IMR-90 (cell line): ENCODE data around the gene KLHDC1. TPM values are rescaled to one million over a fixed set of nuclear protein-coding genes. Genes with fewer than 3 reads are reported as not detected.

Source experiments
- ATAC-seq: fragments of 200-7000 bp; cut with Tn5 transposase; 2 replicates; pipeline ENCODE4 v1.9.1; 2020; ENCODE audit warnings: low read depth, mild to moderate bottlenecking, moderate library complexity
- BruUV-seq: library from RNA; stranded (reverse); fragments of 400-500 nt; replicated peaks from 2 replicates; lab custom pipeline; 2021; lab: Mats Ljungman, UMichigan
- CTCF ChIA-PET: fragments of 300-600 bp; formaldehyde crosslinking; extraction: SDS; loops from one replicate; lab custom pipeline; 2021; ENCODE audit warnings: antibody characterized with exemption; lab: Yijun Ruan, JAX
- POLR2A ChIA-PET: fragments of 300-600 bp; sonication (Branson Sonifier 250); formaldehyde crosslinking; loops from one replicate; lab custom pipeline; 2022; ENCODE audit warnings: antibody characterized with exemption; ENCODE audit not compliant: unreplicated experiment; lab: Charles Lee
- DNase-seq: peaks from one replicate; pipeline ENCODE4 v3.0.0; 2013
- H2AFZ ChIP-seq: replicated peaks from 2 replicates; pipeline ENCODE3; 2013; ENCODE audit warnings: low read length, mild to moderate bottlenecking; ENCODE audit not compliant: poor library complexity
- H2AK5ac ChIP-seq: 2 replicates; pipeline ENCODE4 v1.6.1; 2013; ENCODE audit warnings: low read depth, low read length, inconsistent platforms
- H2AK9ac ChIP-seq: replicated peaks from 2 replicates; pipeline ENCODE3; 2013; ENCODE audit warnings: mild to moderate bottlenecking, low read depth, low read length, moderate library complexity; ENCODE audit not compliant: poor library complexity
- H2BK120ac ChIP-seq: 2 replicates; pipeline ENCODE4 v1.6.1; 2013; ENCODE audit warnings: low read depth, low read length, inconsistent platforms
- H2BK15ac ChIP-seq: 3 replicates; pipeline ENCODE4 v1.6.1; 2013; ENCODE audit warnings: low read depth, low read length, inconsistent platforms
- H2BK20ac ChIP-seq: 2 replicates; pipeline ENCODE4 v1.6.1; 2013; ENCODE audit warnings: low read depth, mild to moderate bottlenecking, inconsistent platforms, low read length, moderate library complexity
- H2BK5ac ChIP-seq: 2 replicates; pipeline ENCODE4 v1.6.1; 2013; ENCODE audit warnings: mild to moderate bottlenecking, low read depth, low read length, inconsistent platforms; ENCODE audit not compliant: poor library complexity, severe bottlenecking
- H3K14ac ChIP-seq: replicated peaks from 2 replicates; pipeline ENCODE4 v1.6.1; 2013; ENCODE audit warnings: low read depth, low read length, inconsistent platforms
- H3K18ac ChIP-seq: 2 replicates; pipeline ENCODE4 v1.6.1; 2013; ENCODE audit warnings: low read depth, low read length, control low read depth
- H3K23ac ChIP-seq: 2 replicates; pipeline ENCODE4 v1.6.1; 2013; ENCODE audit warnings: low read depth, low read length, inconsistent platforms
- H3K27ac ChIP-seq: 2 replicates; pipeline ENCODE4 v1.5.1; 2013; ENCODE audit warnings: mild to moderate bottlenecking, control low read depth, low read length; ENCODE audit not compliant: insufficient read depth
- H3K27me3 ChIP-seq: 2 replicates; pipeline ENCODE4 v1.6.1; 2013; ENCODE audit warnings: low read length; ENCODE audit not compliant: control insufficient read depth, insufficient read depth
- H3K36me3 ChIP-seq: 2 replicates; pipeline ENCODE4 v1.6.1; 2013; ENCODE audit warnings: low read length, mixed read lengths; ENCODE audit not compliant: control insufficient read depth, insufficient read depth
- H3K4ac ChIP-seq: 2 replicates; pipeline ENCODE4 v1.6.1; 2013; ENCODE audit warnings: low read depth, low read length, inconsistent platforms
- H3K4me1 ChIP-seq: 2 replicates; pipeline ENCODE4 v1.6.1; 2013; ENCODE audit warnings: low read length, mixed read lengths; ENCODE audit not compliant: control insufficient read depth, insufficient read depth
- H3K4me2 ChIP-seq: 2 replicates; pipeline ENCODE4 v1.6.1; 2013; ENCODE audit warnings: low read depth, mild to moderate bottlenecking, control low read depth, low read length, moderate library complexity
- H3K4me3 ChIP-seq: 2 replicates; pipeline ENCODE4 v1.5.1; 2013; ENCODE audit warnings: low read depth, mild to moderate bottlenecking, control low read depth, low read length, moderate library complexity; ENCODE audit not compliant: insufficient read depth
- H3K56ac ChIP-seq: 2 replicates; pipeline ENCODE4 v1.6.1; 2013; ENCODE audit warnings: low read length, inconsistent platforms; ENCODE audit not compliant: insufficient read depth; ENCODE audit errors: extremely low read depth
- H3K79me1 ChIP-seq, 2 experiments: 2 replicates each; pipeline ENCODE4 v1.6.1; 2013; ENCODE audit warnings: low read length in 2 of 2, inconsistent platforms in 1 of 2, low read depth in 1 of 2
- H3K9ac ChIP-seq: 2 replicates; pipeline ENCODE4 v1.6.1; 2013; ENCODE audit warnings: low read depth, low read length, control low read depth
- H3K9me1 ChIP-seq: 2 replicates; pipeline ENCODE4 v1.6.1; 2013; ENCODE audit warnings: low read length, inconsistent platforms; ENCODE audit not compliant: insufficient read depth
- H3K9me3 ChIP-seq: 2 replicates; pipeline ENCODE4 v1.6.1; 2013; ENCODE audit warnings: low read length; ENCODE audit not compliant: control insufficient read depth, insufficient read depth
- H4K20me1 ChIP-seq: 2 replicates; pipeline ENCODE4 v1.6.1; 2013; ENCODE audit warnings: low read length, inconsistent platforms; ENCODE audit not compliant: insufficient read depth
- H4K5ac ChIP-seq: 2 replicates; pipeline ENCODE4 v1.6.1; 2013; ENCODE audit warnings: mild to moderate bottlenecking, low read depth, low read length, control low read depth
- H4K8ac ChIP-seq, 2 experiments: 2 replicates each; pipeline ENCODE4 v1.6.1; 2013; ENCODE audit warnings: low read depth in 2 of 2, low read length in 2 of 2, control low read depth in 1 of 2, inconsistent platforms in 1 of 2
- H4K91ac ChIP-seq: 2 replicates; pipeline ENCODE4 v1.6.1; 2013; ENCODE audit warnings: low read depth, low read length, inconsistent platforms; ENCODE audit not compliant: insufficient read depth
- BHLHE40 ChIP-seq: fragments of 150-350 bp; IDR thresholded peaks from 2 replicates; pipeline ENCODE4 v1.6.1; 2016; ENCODE audit warnings: mild to moderate bottlenecking, low read depth, low read length
- CHD1 ChIP-seq: IDR thresholded peaks from 2 replicates; pipeline ENCODE4 v1.6.1; 2012; ENCODE audit warnings: low read depth, low read length, improper control_type of control experiment
- FOS ChIP-seq: fragments of 150-350 bp; IDR thresholded peaks from 2 replicates; pipeline ENCODE4 v1.6.1; 2016; ENCODE audit warnings: low read depth, low read length
- MAFK ChIP-seq: IDR thresholded peaks from 2 replicates; pipeline ENCODE4 v1.6.1; 2012; ENCODE audit warnings: low read depth, low read length, improper control_type of control experiment
- MXI1 ChIP-seq: IDR thresholded peaks from 2 replicates; pipeline ENCODE4 v1.6.1; 2012; ENCODE audit warnings: low read depth, mild to moderate bottlenecking, low read length, moderate library complexity, borderline replicate concordance
- RAD21 ChIP-seq: IDR thresholded peaks from 2 replicates; pipeline ENCODE4 v1.6.1; 2012; ENCODE audit warnings: low read length, improper control_type of control experiment
- RCOR1 ChIP-seq: IDR thresholded peaks from 2 replicates; pipeline ENCODE4 v1.6.1; 2012; ENCODE audit warnings: mild to moderate bottlenecking, low read length, improper control_type of control experiment; ENCODE audit not compliant: insufficient replicate concordance
- RFX5 ChIP-seq: IDR thresholded peaks from 2 replicates; pipeline ENCODE4 v1.8.0; 2012; ENCODE audit warnings: low read depth, mild to moderate bottlenecking, low read length, moderate library complexity
- SMC3 ChIP-seq: fragments of 150-350 bp; IDR thresholded peaks from 2 replicates; pipeline ENCODE4 v1.6.1; 2016; ENCODE audit warnings: low read depth, mild to moderate bottlenecking, antibody characterized with exemption, low read length, moderate library complexity
- USF2 ChIP-seq: fragments of 150-350 bp; IDR thresholded peaks from 2 replicates; pipeline ENCODE4 v1.6.1; 2017; ENCODE audit warnings: mild to moderate bottlenecking, antibody characterized with exemption, low read length, low read depth
- WGBS, 2 experiments: methylation state at CpG; one replicate each; pipeline versions ENCODE4 v1.1.5 to v1.1.7; 2013; ENCODE audit warnings: missing lambda C conversion rate in 2 of 2; ENCODE audit not compliant: insufficient read length in 1 of 2; ENCODE audit errors: extremely low coverage in 2 of 2; 5-methylcytosine and 5-hydroxymethylcytosine counted together
- dilution Hi-C: fragments of 300-500 bp; cut with HindIII; formaldehyde crosslinking; loops from one replicate; pipeline ENCODE4 v1.14.3; 2018; ENCODE audit warnings: low sequenced_read_pairs; ENCODE audit not compliant: unreplicated experiment
- in situ Hi-C: fragments of 300-500 bp; cut with MboI; formaldehyde crosslinking; loops from 3 replicates; pipeline ENCODE4 v1.14.3; 2019; ENCODE audit warnings: low sequenced_read_pairs, inconsistent platforms, mixed read lengths
- intact Hi-C: fragments of 100-400 bp; cut with micrococcal nuclease; formaldehyde crosslinking; loops from 2 replicates; pipeline ENCODE4 v1.10.0; 2022
- polyA plus RNA-seq, 3 experiments: library from polyadenylated mRNA; depleted of rRNA; stranded (reverse); fragments of >200 nt; gene quantifications; 2 replicates each; pipeline ENCODE4 v1.2.3, GENCODE V29; 2012; ENCODE audit warnings: low replicate concordance in 1 of 3
- total RNA-seq: library from RNA; depleted of rRNA; stranded (reverse); fragments of >200 nt; gene quantifications from 2 replicates; pipeline ENCODE4 v1.2.3, GENCODE V29; 2012

The KLHDC1 gene
- total and polyA plus RNA-seq, 2 of the 4 experiments (the other 2 are of a cell fraction): 0.51 to 0.90 TPM

GRCh38 chr14:49761839-49762551, 69.1 kb downstream of the KLHDC1 start:
- ChIA-PET POLR2A (no interaction called here), CTCF (no interaction called here)
- H3K23ac ChIP-seq: no peak overlapping the region
- H2BK5ac ChIP-seq: no peak overlapping the region
- H4K5ac ChIP-seq: no peak overlapping the region
- no peaks in the 10 kb centered on the region for H3K9me3 ChIP-seq
- in situ Hi-C loops (loop anchor here (25.0 kb wide), 1 partner anchor 300 kb away; no protein-coding TSS in a partner anchor), dilution Hi-C loops (no loop called here), intact Hi-C loops (no loop called here)
- H2AK5ac ChIP-seq: no peak overlapping the region
- no peak for TF ChIP-seq CHD1
- no peak for TF ChIP-seq MAFK
- TF ChIP-seq SMC3: no peak
- TF ChIP-seq RCOR1: no peak
- TF ChIP-seq RAD21: no peak
- no peak for TF ChIP-seq MXI1
- TF ChIP-seq USF2: no peak
- no peak for TF ChIP-seq FOS
- TF ChIP-seq BHLHE40: no peak
- TF ChIP-seq RFX5: no peak
- no peak for ATAC-seq
- H2AFZ ChIP-seq: peak overlapping the region; percentile 27
- no peak overlapping the region for H3K4me3 ChIP-seq
- H4K91ac ChIP-seq: no peak overlapping the region
- H2BK20ac ChIP-seq: no peak overlapping the region
- no TSS peak for BruUV-seq
- H3K79me1 ChIP-seq: peaks cover 0 to 3% of the 10 kb centered on the region in 2 experiments; a peak in 1 of 4 replicates
- H3K4me2 ChIP-seq: no peak overlapping the region
- H3K56ac ChIP-seq: no peak overlapping the region
- no peaks in the 10 kb centered on the region for H3K9me1 ChIP-seq
- H2BK120ac ChIP-seq: no peak overlapping the region
- H4K20me1 ChIP-seq: no peaks in the 10 kb centered on the region
- no peak overlapping the region for H2AK9ac ChIP-seq
- H3K4ac ChIP-seq: no peak overlapping the region
- no peak for DNase-seq
- WGBS, 2 experiments: no CpG with 5 or more reads among the region's 6 CpGs
- no peak overlapping the region for H4K8ac ChIP-seq
- no peaks in the 10 kb centered on the region for H3K27me3 ChIP-seq
- no peak overlapping the region for H2BK15ac ChIP-seq
- no peaks in the 10 kb centered on the region for H3K36me3 ChIP-seq
- peaks cover 2% of the 10 kb centered on the region; the same call in 1 of the 2 replicates for H3K4me1 ChIP-seq
- no peak overlapping the region for H3K9ac ChIP-seq
- H3K18ac ChIP-seq: no peak overlapping the region
- H3K14ac ChIP-seq: no peak overlapping the region
- H3K27ac ChIP-seq: no peak overlapping the region
